Activated naive CD4-positive, alpha-beta T cell treated with anti-CD3 and anti-CD28 coated beads, Interleukin-2, amount 10 ng/mL, durations not matched to agents 7 days and 5 days (primary cell): ENCODE data around the gene FARS2.
A peak's percentile ranks its signal among the peaks of the same experiment; 100 is the strongest.

Experiments
- CTCF ChIA-PET: fragments of 350-600 bp; sonication (Branson Sonifier 250); formaldehyde crosslinking; loops from one replicate; lab custom pipeline; 2021; ENCODE audit warnings: antibody characterized with exemption; lab: Charles Lee
- DNase-seq: peaks from one replicate; pipeline ENCODE4 v3.0.0-alpha.2; 2020
- H3K27ac Mint-ChIP-seq: one replicate; pipeline ENCODE4 v1.8.0; 2021; ENCODE audit warnings: mild to moderate bottlenecking, moderate library complexity, mixed read lengths
- H3K27me3 Mint-ChIP-seq: one replicate; pipeline ENCODE4 v1.8.0; 2021; ENCODE audit warnings: mild to moderate bottlenecking, mixed read lengths
- H3K36me3 Mint-ChIP-seq: one replicate; pipeline ENCODE4 v1.8.0; 2021; ENCODE audit warnings: mixed read lengths
- H3K4me1 Mint-ChIP-seq: one replicate; pipeline ENCODE4 v1.8.0; 2021; ENCODE audit warnings: mixed read lengths
- H3K4me3 Mint-ChIP-seq: one replicate; pipeline ENCODE4 v1.8.0; 2021; ENCODE audit warnings: mild to moderate bottlenecking, moderate library complexity, mixed read lengths
- H3K9me3 Mint-ChIP-seq: one replicate; pipeline ENCODE4 v1.8.0; 2021; ENCODE audit warnings: mixed read lengths

The FARS2 gene

DNA sequence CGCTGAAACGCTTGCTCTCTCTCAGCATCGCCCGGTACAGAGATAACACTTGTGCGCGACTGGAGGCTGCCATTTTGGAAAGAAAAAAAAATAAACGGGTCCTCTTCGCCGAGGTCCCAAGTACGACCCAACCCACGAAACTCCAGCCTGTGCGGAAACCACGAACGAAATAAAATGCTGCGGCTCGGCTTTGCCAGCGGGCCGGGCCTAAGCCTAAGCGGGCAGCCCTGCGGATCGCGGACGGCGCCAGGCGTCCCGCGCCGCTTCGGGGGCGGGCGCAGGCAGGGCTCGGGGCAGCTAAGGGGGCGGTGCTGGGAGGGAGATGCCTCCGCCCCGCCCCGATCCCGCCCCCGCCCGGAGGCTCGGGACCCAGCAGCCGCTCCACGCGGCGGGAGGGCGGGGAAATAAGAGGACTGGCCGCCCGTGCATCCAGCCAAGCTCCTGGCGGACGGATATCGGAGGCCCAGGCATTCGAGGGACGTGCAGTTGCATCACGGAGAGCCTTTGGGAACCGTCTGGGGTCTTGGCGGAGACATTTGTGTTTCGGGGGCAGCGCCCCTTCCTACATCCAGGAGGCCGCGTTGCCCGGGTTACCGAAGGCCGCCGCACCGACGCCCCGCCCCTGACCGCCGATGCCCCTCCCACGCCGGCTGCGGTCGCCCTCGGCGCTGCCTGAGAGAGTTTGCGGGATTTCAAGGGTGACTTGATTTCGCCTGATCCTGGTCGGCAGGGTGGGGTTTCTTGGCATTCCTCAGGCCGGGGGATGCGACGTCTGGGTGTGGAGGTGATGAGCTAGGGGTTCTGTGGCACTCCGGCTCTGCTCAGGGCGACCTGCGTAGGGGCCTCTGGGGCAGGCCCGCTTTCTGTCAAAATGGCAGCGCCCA lies at the start of gene FARS2, which contains the start of gene LYRM4:
Gene FARS2, plus strand, starts transcription at position 853 of the 884 bp plus-strand sequence.
Gene LYRM4, minus strand, starts transcription at position 290 of the 884 bp plus-strand sequence. Its CDS starts 217 bp downstream, at position 73.
- CTCF ChIA-PET: interaction anchor here (0.8 to 2.3 kb wide), 3 partner anchors 19 to 138 kb away, joined by 3 to 12 read pairs (median 4); no protein-coding TSS in a partner anchor
- H3K4me3 Mint-ChIP-seq: peak within 1 kb of the TSS; percentile 98
- H3K4me1 Mint-ChIP-seq: peaks cover 55% of the 10 kb centered on the region
- H3K27ac Mint-ChIP-seq: peak within 1 kb of the TSS; percentile 100
- DNase-seq: peak; percentile 91
- no peaks in the 10 kb centered on the region for H3K9me3 Mint-ChIP-seq
- H3K36me3 Mint-ChIP-seq: peaks cover 12% of the 10 kb centered on the region
- H3K27me3 Mint-ChIP-seq: no peaks in the 10 kb centered on the region

- peaks cover 11% of the 10 kb centered on the region for H3K4me1 Mint-ChIP-seq
- H3K27ac Mint-ChIP-seq: no peak overlapping the region
- H3K9me3 Mint-ChIP-seq: no peaks in the 10 kb centered on the region
- H3K36me3 Mint-ChIP-seq: peaks cover 2% of the 10 kb centered on the region
- DNase-seq: no peak
- no peak overlapping the region for H3K4me3 Mint-ChIP-seq
- CTCF ChIA-PET: interaction anchor here (1.2 to 3.9 kb wide), 6 partner anchors 7 to 166 kb away, joined by 3 to 23 read pairs (median 12); no protein-coding TSS in a partner anchor
- no peaks in the 10 kb centered on the region for H3K27me3 Mint-ChIP-seq
Measured at GRCh38 chr6:5213836-5214235, 47.5 kb upstream of the FARS2 start.

DNA sequence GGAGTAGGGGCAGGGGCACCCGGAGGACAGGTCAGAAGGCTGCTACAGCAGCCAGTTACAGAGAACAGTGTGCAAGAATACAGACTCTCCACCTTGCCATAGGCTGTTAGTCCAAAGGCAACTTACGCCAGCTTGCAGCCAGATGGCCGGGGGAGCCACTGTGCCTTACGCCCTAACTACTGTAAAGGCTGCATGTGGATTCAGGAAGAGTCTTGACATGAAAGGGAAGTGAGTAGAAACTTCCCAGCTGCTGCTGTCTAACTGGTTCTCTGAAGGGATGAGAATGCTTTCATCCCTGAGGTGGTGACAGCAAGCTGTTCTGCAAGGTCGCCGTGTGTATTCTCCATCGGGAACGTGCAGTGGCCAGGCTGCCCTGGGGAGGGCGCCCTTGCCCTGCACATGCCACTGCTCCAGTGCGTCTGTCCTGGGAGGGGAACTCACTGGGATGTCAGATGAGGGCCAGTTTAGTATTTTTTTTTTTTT lies 46.7 kb upstream of the FARS2 start:
- Mint-ChIP-seq H3K36me3 (peaks cover 2% of the 10 kb centered on the region), H3K4me1 (peaks cover 11% of the 10 kb centered on the region), H3K27me3 (no peaks in the 10 kb centered on the region), H3K9me3 (no peaks in the 10 kb centered on the region), H3K27ac (no peak overlapping the region), H3K4me3 (no peak overlapping the region)
- CTCF ChIA-PET: interaction anchor here (0.7 to 3.9 kb wide), 10 partner anchors 8 to 165 kb away, joined by 3 to 23 read pairs (median 4); no protein-coding TSS in a partner anchor
- DNase-seq: no peak

GRCh38 chr6:5215159-5215558 lies 46.2 kb upstream of the FARS2 start:
- no peak overlapping the region for H3K4me3 Mint-ChIP-seq
- H3K4me1 Mint-ChIP-seq: peaks cover 11% of the 10 kb centered on the region
- peaks cover 2% of the 10 kb centered on the region for H3K36me3 Mint-ChIP-seq
- H3K27ac Mint-ChIP-seq: no peak overlapping the region
- H3K9me3 Mint-ChIP-seq: no peaks in the 10 kb centered on the region
- DNase-seq: no peak
- no peaks in the 10 kb centered on the region for H3K27me3 Mint-ChIP-seq
- CTCF ChIA-PET: interaction anchor here (0.5 to 3.9 kb wide), 10 partner anchors 9 to 242 kb away, joined by 3 to 23 read pairs (median 4); no protein-coding TSS in a partner anchor

DNA sequence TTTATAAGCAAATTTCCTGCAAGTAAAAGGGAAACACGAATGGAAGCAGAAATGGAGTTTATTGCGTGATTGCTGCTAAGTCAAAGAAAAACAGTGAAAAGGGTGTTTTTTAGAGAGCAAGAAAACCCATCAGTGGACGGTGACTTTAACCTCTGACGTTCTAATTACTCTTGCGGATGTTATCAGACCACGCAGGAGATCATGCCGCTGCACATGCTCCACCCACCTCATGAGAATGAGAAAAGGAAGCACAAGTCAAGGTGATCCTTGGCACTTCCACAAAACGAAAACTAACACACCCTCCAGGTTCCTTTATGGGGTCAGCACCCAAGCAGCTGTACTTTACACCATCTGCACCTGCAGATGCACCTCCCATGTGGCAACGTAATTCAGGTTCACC lies 45.5 kb upstream of the FARS2 start:
- CTCF ChIA-PET: interaction anchor here (0.5 to 3.9 kb wide), 7 partner anchors 72 to 242 kb away, joined by 3 to 23 read pairs (median 4); no protein-coding TSS in a partner anchor
- DNase-seq: no peak
- Mint-ChIP-seq H3K27ac (no peak overlapping the region), H3K27me3 (no peaks in the 10 kb centered on the region), H3K4me3 (no peak overlapping the region), H3K36me3 (peaks cover 2% of the 10 kb centered on the region), H3K4me1 (peaks cover 11% of the 10 kb centered on the region), H3K9me3 (no peaks in the 10 kb centered on the region)

- H3K36me3 Mint-ChIP-seq: peaks cover 2% of the 10 kb centered on the region
- CTCF ChIA-PET: interaction anchor here (0.6 to 2.1 kb wide), 2 partner anchors 86 to 1323 kb away, joined by 3 to 7 read pairs; no protein-coding TSS in a partner anchor
Measured at GRCh38 chr6:5217356-5217755, 44.0 kb upstream of the FARS2 start.

DNA sequence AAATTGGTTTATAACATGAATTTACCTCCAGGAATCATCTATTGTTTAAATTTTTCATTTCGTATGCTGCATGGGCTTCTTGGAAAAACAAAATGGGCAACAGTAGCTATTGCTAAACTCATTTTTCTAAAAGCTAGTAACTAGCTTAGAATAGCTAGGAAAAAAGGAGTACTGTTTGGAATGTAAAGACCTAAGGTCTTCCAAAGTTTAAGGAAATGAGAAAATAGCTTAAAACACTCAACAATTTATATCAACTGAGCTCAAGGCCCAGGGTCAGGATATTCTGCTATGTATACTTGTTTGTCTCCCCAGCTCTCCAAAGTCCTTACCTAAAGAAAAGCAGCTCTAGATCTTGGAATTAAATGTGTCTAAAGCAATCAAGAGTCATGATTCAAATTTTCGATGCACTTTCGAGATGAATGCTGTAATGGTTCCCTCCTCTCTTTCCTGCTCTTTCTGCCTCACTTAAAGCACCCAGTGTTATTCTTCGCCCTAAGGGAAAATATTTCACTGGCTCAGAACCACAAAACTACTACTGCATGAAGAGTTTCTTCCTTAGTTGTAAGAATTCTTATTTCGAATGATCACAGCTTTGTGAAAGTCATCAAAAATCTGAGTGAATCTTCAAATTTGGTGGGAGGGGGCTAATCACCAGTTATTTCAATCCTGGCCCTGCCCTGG lies 42.2 kb upstream of the FARS2 start:
- no peak overlapping the region for H3K4me3 Mint-ChIP-seq
- peaks cover 3% of the 10 kb centered on the region for H3K4me1 Mint-ChIP-seq

More at GRCh38 chr6:5217356-5217755, 44.0 kb upstream of the FARS2 start:
- no peak overlapping the region for H3K4me3 Mint-ChIP-seq
- H3K27me3 Mint-ChIP-seq: no peaks in the 10 kb centered on the region
- no peaks in the 10 kb centered on the region for H3K9me3 Mint-ChIP-seq
- no peak overlapping the region for H3K27ac Mint-ChIP-seq
- peaks cover 5% of the 10 kb centered on the region for H3K4me1 Mint-ChIP-seq
- DNase-seq: no peak

DNA sequence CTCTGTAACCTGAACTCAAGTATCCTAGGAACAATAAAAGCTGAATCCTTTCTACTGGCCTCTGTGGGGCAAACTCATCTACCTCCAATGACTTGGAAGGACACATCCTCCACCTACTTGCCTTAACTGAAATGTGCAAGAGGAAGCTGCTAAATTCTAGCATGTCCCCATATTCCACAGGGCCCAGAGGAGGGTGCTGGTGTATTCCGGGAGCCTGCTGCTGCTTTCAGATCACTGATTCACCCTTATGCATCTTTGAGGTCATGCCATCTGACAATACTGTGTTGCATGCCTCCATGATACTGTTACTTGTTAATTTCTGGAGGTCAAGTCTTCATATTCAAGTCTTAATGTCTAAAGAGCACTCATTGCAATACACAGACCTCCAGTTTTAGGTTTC lies 40.9 kb upstream of the FARS2 start:
- DNase-seq: no peak
- Mint-ChIP-seq H3K4me1 (peaks cover 3% of the 10 kb centered on the region), H3K4me3 (no peak overlapping the region), H3K36me3 (no peaks in the 10 kb centered on the region), H3K9me3 (no peaks in the 10 kb centered on the region), H3K27me3 (no peaks in the 10 kb centered on the region), H3K27ac (no peak overlapping the region)
- CTCF ChIA-PET: interaction anchor here (0.6 to 2.2 kb wide), 5 partner anchors 28 to 182 kb away, joined by 3 to 8 read pairs (median 3); no protein-coding TSS in a partner anchor

More for the DNA sequence above, 42.2 kb upstream of the FARS2 start:
- no peak overlapping the region for H3K27ac Mint-ChIP-seq
- no peaks in the 10 kb centered on the region for H3K36me3 Mint-ChIP-seq
- DNase-seq: no peak
- no peaks in the 10 kb centered on the region for H3K9me3 Mint-ChIP-seq
- no peaks in the 10 kb centered on the region for H3K27me3 Mint-ChIP-seq
- CTCF ChIA-PET: interaction anchor here (0.7 to 2.1 kb wide), 3 partner anchors 10 to 84 kb away, joined by 3 to 7 read pairs (median 4); no protein-coding TSS in a partner anchor

GRCh38 chr6:5223309-5223708 lies 38.0 kb upstream of the FARS2 start:
- no peaks in the 10 kb centered on the region for H3K9me3 Mint-ChIP-seq
- CTCF ChIA-PET: interaction anchor here (0.8 to 1.0 kb wide), 2 partner anchors 34 to 53 kb away, joined by 3 to 4 read pairs; no protein-coding TSS in a partner anchor
- H3K27me3 Mint-ChIP-seq: no peaks in the 10 kb centered on the region
- no peak overlapping the region for H3K27ac Mint-ChIP-seq
- H3K4me1 Mint-ChIP-seq: no peaks in the 10 kb centered on the region
- DNase-seq: no peak
- H3K36me3 Mint-ChIP-seq: no peaks in the 10 kb centered on the region
- no peak overlapping the region for H3K4me3 Mint-ChIP-seq

- CTCF ChIA-PET: interaction anchor here (2.0 kb wide), 1 partner anchor 74 kb away, joined by 7 read pairs; no protein-coding TSS in a partner anchor
- Mint-ChIP-seq H3K27ac (no peak overlapping the region), H3K9me3 (no peaks in the 10 kb centered on the region), H3K4me1 (no peaks in the 10 kb centered on the region), H3K4me3 (no peak overlapping the region), H3K27me3 (no peaks in the 10 kb centered on the region), H3K36me3 (peaks cover 2% of the 10 kb centered on the region)
- DNase-seq: no peak
Measured at GRCh38 chr6:5229356-5229755, 32.0 kb upstream of the FARS2 start.

- Mint-ChIP-seq H3K4me1 (no peaks in the 10 kb centered on the region), H3K36me3 (peaks cover 2% of the 10 kb centered on the region), H3K27me3 (no peaks in the 10 kb centered on the region), H3K4me3 (no peak overlapping the region), H3K9me3 (no peaks in the 10 kb centered on the region), H3K27ac (no peak overlapping the region)
- CTCF ChIA-PET: interaction anchor here (2.0 kb wide), 1 partner anchor 73 kb away, joined by 7 read pairs; no protein-coding TSS in a partner anchor
- no peak for DNase-seq
Measured at GRCh38 chr6:5230081-5230480, 31.2 kb upstream of the FARS2 start.

DNA sequence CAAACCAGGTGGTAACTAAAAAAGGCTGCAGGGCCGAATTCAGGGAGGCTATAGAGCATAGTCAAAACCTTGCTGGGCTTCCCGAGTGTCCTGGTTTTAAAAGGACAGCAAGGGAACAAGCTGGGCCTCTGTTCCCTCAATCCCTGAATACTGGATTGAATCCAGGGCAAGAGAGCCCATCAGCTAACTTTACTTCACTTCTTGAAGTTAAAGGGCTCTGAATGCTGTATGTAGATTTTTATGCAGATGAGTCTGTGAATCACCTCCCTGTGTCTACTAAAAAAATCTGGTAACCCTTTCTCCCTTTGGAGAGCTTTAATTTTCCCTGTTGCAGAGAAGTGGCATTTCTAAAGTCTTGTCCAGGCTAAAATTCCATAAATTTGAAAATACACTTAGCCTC lies 30.0 kb upstream of the FARS2 start:
- Mint-ChIP-seq H3K36me3 (peaks cover 5% of the 10 kb centered on the region), H3K4me3 (no peak overlapping the region), H3K27me3 (no peaks in the 10 kb centered on the region), H3K4me1 (no peaks in the 10 kb centered on the region), H3K9me3 (no peaks in the 10 kb centered on the region), H3K27ac (no peak overlapping the region)
- no peak for DNase-seq
- CTCF ChIA-PET: no interaction called here

GRCh38 chr6:5234874-5235273 lies 26.4 kb upstream of the FARS2 start:
- no peaks in the 10 kb centered on the region for H3K27me3 Mint-ChIP-seq
- no peaks in the 10 kb centered on the region for H3K9me3 Mint-ChIP-seq
- DNase-seq: no peak
- H3K36me3 Mint-ChIP-seq: peaks cover 5% of the 10 kb centered on the region
- CTCF ChIA-PET: interaction anchor here (1.2 kb wide), 1 partner anchor 91 kb away, joined by 5 read pairs; no protein-coding TSS in a partner anchor
- H3K4me1 Mint-ChIP-seq: no peaks in the 10 kb centered on the region
- no peak overlapping the region for H3K27ac Mint-ChIP-seq
- H3K4me3 Mint-ChIP-seq: no peak overlapping the region
